GM12878 (cell line): Measurements from ENCODE around the gene MPRIP. TPM values are rescaled to one million over a fixed set of nuclear protein-coding genes. Genes with fewer than 3 reads are reported as not detected.

Experiments
- ATAC-seq: fragments of 200-7000 bp; cut with Tn5 transposase; 3 replicates; pipeline ENCODE4 v1.9.1; 2020; ENCODE audit warnings: mild to moderate bottlenecking, moderate library complexity
- BruUV-seq: library from RNA; stranded (reverse); fragments of 400-500 nt; replicated peaks from 2 replicates; lab custom pipeline; 2021; lab: Mats Ljungman, UMichigan
- CTCF ChIA-PET: fragments of 300-600 bp; sonication (Branson Sonifier 250); formaldehyde crosslinking; extraction: SDS; loops from one replicate; lab custom pipeline; 2021; ENCODE audit warnings: inconsistent platforms; lab: Yijun Ruan, JAX
- POLR2A ChIA-PET: fragments of 350-600 bp; formaldehyde crosslinking; extraction: SDS; loops from one replicate; lab custom pipeline; 2021; ENCODE audit warnings: inconsistent platforms; lab: Charles Lee
- RAD21 ChIA-PET: fragments of 300-600 bp; sonication (Branson Sonifier 250); formaldehyde crosslinking; loops from one replicate; lab custom pipeline; 2023; ENCODE audit warnings: antibody characterized with exemption; ENCODE audit not compliant: unreplicated experiment; lab: Charles Lee
- SMC1A ChIA-PET: fragments of 300-600 bp; sonication (Branson Sonifier 250); formaldehyde crosslinking; loops from one replicate; lab custom pipeline; 2023; ENCODE audit not compliant: unreplicated experiment, uncharacterized antibody; lab: Charles Lee
- DNase-seq: peaks from one replicate; pipeline ENCODE4 v3.0.0-alpha.2; 2011; ENCODE audit warnings: low read depth, low spot score
- FAIRE-seq: peaks from 3 replicates; lab custom pipeline; 2011; peaks lifted over from hg19 to GRCh38; lab: Jason Lieb, UNC
- H2AFZ ChIP-seq: 2 replicates; pipeline ENCODE4 v1.6.0; 2011; ENCODE audit warnings: low read depth, low read length, control low read depth; ENCODE audit not compliant: control insufficient read depth
- H3K27ac ChIP-seq: 2 replicates; pipeline ENCODE4 v1.5.1; 2011; ENCODE audit warnings: control low read depth; ENCODE audit not compliant: control insufficient read depth, insufficient read depth
- H3K27me3 ChIP-seq, 2 experiments: replicated peaks in 1 of 2; 2 replicates each; pipeline versions ENCODE4 v1.6.0 to v1.6.1; 2011; ENCODE audit warnings: low read length in 1 of 2; ENCODE audit not compliant: control insufficient read depth in 2 of 2, insufficient read depth in 2 of 2
- H3K36me3 ChIP-seq, 2 experiments: 2 replicates each; pipeline ENCODE4 v1.5.1; 2011; ENCODE audit warnings: low read length in 1 of 2; ENCODE audit not compliant: control insufficient read depth in 2 of 2, insufficient read depth in 2 of 2
- H3K4me1 ChIP-seq: 2 replicates; pipeline ENCODE4 v1.6.1; 2011; ENCODE audit warnings: mild to moderate bottlenecking, low read length, moderate library complexity, mixed read lengths; ENCODE audit not compliant: control insufficient read depth, insufficient read depth
- H3K4me2 ChIP-seq: 2 replicates; pipeline ENCODE4 v1.6.0; 2011; ENCODE audit warnings: control low read depth; ENCODE audit not compliant: control insufficient read depth, insufficient read depth
- H3K4me3 ChIP-seq: fragments of 200-600 bp; sonication (generic); 2 replicates; pipeline ENCODE4 v1.5.1; 2016
- H3K79me2 ChIP-seq: 2 replicates; pipeline ENCODE4 v1.6.0; 2011; ENCODE audit warnings: low read length; ENCODE audit not compliant: control insufficient read depth, insufficient read depth
- H3K9ac ChIP-seq: 2 replicates; pipeline ENCODE4 v1.8.0; 2011; ENCODE audit warnings: low read length, control low read depth, mixed read lengths; ENCODE audit not compliant: control insufficient read depth, insufficient read depth
- H3K9me3 ChIP-seq: replicated peaks from 3 replicates; pipeline ENCODE4 v1.5.1; 2011; ENCODE audit warnings: mild to moderate bottlenecking, low read length; ENCODE audit not compliant: control insufficient read depth, insufficient read depth
- H4K20me1 ChIP-seq: 2 replicates; pipeline ENCODE4 v1.6.0; 2011; ENCODE audit not compliant: control insufficient read depth, insufficient read depth
- NFXL1 ChIP-seq: fragments of 450-650 bp; IDR thresholded peaks from 2 replicates; pipeline ENCODE4 v1.6.1; 2017; ENCODE audit warnings: antibody characterized with exemption, mild to moderate bottlenecking, borderline replicate concordance
- NKRF ChIP-seq: fragments of 450-650 bp; conservative IDR thresholded peaks from 2 replicates; pipeline ENCODE4 v1.6.1; 2017; ENCODE audit warnings: mild to moderate bottlenecking, moderate library complexity
- RCOR1 ChIP-seq: conservative IDR thresholded peaks from 2 replicates; pipeline ENCODE4 v1.6.1; 2012; ENCODE audit warnings: low read depth, low read length, improper control_type of control experiment
- SREBF2 ChIP-seq: IDR thresholded peaks from 2 replicates; pipeline ENCODE4 v1.6.1; 2012; ENCODE audit warnings: mild to moderate bottlenecking, low read length
- SUZ12 ChIP-seq: fragments of 200-600 bp; sonication (generic); IDR thresholded peaks from one replicate; pipeline ENCODE4 v1.6.1; 2018; ENCODE audit warnings: antibody characterized with exemption, mild to moderate bottlenecking; ENCODE audit not compliant: unreplicated experiment
- USF1 ChIP-seq: IDR thresholded peaks from 2 replicates; pipeline ENCODE4 v1.6.1; 2011; ENCODE audit warnings: borderline replicate concordance, low read depth, mild to moderate bottlenecking, moderate library complexity, mixed read lengths, low read length; ENCODE audit not compliant: insufficient read depth; ENCODE audit errors: extremely low read length
- ZBTB4 ChIP-seq: fragments of 450-650 bp; formaldehyde crosslinking; IDR thresholded peaks from 2 replicates; pipeline ENCODE4 v1.4.0; 2022; ENCODE audit warnings: mild to moderate bottlenecking, moderate library complexity
- WGBS: methylation state at CpG from one replicate; pipeline ENCODE4 v1.1.6; 2016; ENCODE audit warnings: low lambda C conversion rate; ENCODE audit not compliant: insufficient replicate concordance, insufficient coverage; ENCODE audit errors: missing lambda C conversion rate; 5-methylcytosine and 5-hydroxymethylcytosine counted together
- in situ Hi-C: fragments of 300-500 bp; cut with MboI; formaldehyde crosslinking; loops from 9 replicates; pipeline ENCODE4 v1.14.3; 2018; ENCODE audit warnings: mixed read lengths
- intact Hi-C: fragments of 100-400 bp; cut with micrococcal nuclease; formaldehyde crosslinking; loops from one replicate; pipeline ENCODE4 v1.14.2; 2022; ENCODE audit not compliant: unreplicated experiment
- polyA plus RNA-seq, 11 experiments: library from polyadenylated mRNA; depleted of rRNA in 4 of 11; unstranded in 6 of 11; stranded (reverse) in 5 of 11; fragments of >200 nt; fragmentation: Nextera tagmentation in 4 of 11; fragmentation: Illumina TruSeq in 1 of 11; extraction: Ambion mirVana in 4 of 11; extraction: Trizol in 1 of 11; gene quantifications; 1 replicate in 1 of 11; 2 replicates in 10 of 11; pipeline versions ENCODE4 v1.2.1 to v1.2.3, GENCODE V29; 2011 to 2016; ENCODE audit warnings: inconsistent platforms in 2 of 11, missing spikeins in 2 of 11, low read depth in 1 of 11
- total RNA-seq, 4 experiments: library from RNA; depleted of rRNA in 3 of 4; stranded (reverse); fragments of >200 nt in 3 of 4; fragmentation: Illumina TruSeq in 1 of 4; extraction: Trizol in 1 of 4; gene quantifications; 2 replicates each; pipeline versions ENCODE4 v1.2.1 to v1.2.3, GENCODE V29; 2013 to 2021

Gene MPRIP
- total and polyA plus RNA-seq, 10 of the 15 experiments (the other 5 are each of a cell fraction or from before 2014, with no cell fraction given), result 16.5 to 168 (median 71.7) TPM

DNA sequence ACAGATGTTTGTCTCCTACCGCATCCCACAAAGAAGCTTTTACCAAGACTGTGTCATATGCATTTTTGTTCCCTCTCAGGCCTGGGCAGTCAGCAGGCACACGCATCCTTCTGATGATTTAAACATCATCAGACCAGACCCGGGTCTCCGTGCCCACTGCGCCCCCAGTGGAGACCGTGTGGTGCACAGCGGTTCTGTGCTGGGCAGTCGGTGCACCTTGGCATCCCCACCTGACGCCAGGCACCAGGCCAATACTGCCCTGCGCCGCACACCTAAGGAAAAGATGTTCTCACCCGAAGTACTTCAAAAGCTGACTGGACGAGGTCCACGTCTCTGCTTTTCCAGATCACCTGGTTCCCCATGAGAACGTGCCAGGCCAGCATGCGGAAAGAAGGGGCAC, 174.5 kb downstream of the MPRIP start:
- BruUV-seq, result no TSS peak
- ChIA-PET CTCF (no interaction called here), SMC1A (no interaction called here), POLR2A (no interaction called here), RAD21 (no interaction called here)
- H3K27ac ChIP-seq, result no peak overlapping the region
- no peak overlapping the region for H3K4me2 ChIP-seq
- no peaks in the 10 kb centered on the region for H4K20me1 ChIP-seq
- TF ChIP-seq RCOR1 (no peak), NKRF (no peak)
- FAIRE-seq (no peak), ATAC-seq (no peak), DNase-seq (no peak)
- H3K4me1 ChIP-seq, result no peaks in the 10 kb centered on the region
- no peak overlapping the region for H3K9ac ChIP-seq
- WGBS, result 94% methylated on average over 16 of the region's 16 CpGs
- peaks cover 20 to 26% of the 10 kb centered on the region in 2 experiments for H3K36me3 ChIP-seq
- intact Hi-C loops (no loop called here), in situ Hi-C loops (no loop called here)
- no peaks in the 10 kb centered on the region for H3K9me3 ChIP-seq
- H3K79me2 ChIP-seq, result no peaks in the 10 kb centered on the region
- no peaks in the 10 kb centered on the region for H3K27me3 ChIP-seq
- H2AFZ ChIP-seq, result no peak overlapping the region
- H3K4me3 ChIP-seq, result no peak overlapping the region

DNA sequence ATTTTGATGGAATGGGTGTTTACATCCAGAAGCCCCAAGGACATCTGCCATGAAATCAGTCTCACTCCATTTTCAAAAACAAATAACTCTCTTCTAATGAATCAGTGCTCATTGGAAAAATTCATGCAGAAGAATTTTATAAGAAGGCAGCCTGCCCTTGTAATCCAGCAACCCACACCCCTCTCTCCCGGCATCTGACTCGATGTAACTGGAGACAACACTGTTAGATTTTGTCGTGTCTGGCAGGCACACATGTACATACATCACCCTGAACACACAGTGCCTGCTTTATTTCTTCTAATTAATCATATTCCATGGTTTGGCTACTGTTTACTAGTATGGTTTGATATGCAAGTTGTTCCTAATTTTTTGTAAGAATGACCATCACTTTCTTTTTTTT, 175.7 kb downstream of the MPRIP start:
- BruUV-seq, result no TSS peak
- in situ Hi-C loops, result no loop called here
- RAD21 ChIA-PET, result no interaction called here
- no peaks in the 10 kb centered on the region for H3K27me3 ChIP-seq
- no peaks in the 10 kb centered on the region for H3K4me1 ChIP-seq
- SMC1A ChIA-PET, result no interaction called here
- H3K27ac ChIP-seq, result no peak overlapping the region
- no peak overlapping the region for H3K4me3 ChIP-seq
- POLR2A ChIA-PET, result no interaction called here
- H2AFZ ChIP-seq, result no peak overlapping the region
- no peaks in the 10 kb centered on the region for H3K9me3 ChIP-seq
- H3K9ac ChIP-seq, result no peak overlapping the region
- no peaks in the 10 kb centered on the region for H4K20me1 ChIP-seq
- no peak overlapping the region for H3K4me2 ChIP-seq
- FAIRE-seq, result no peak
- peaks cover 17 to 31% of the 10 kb centered on the region in 2 experiments for H3K36me3 ChIP-seq
- intact Hi-C loops, result no loop called here
- CTCF ChIA-PET, result no interaction called here
- no peak for DNase-seq
- no peaks in the 10 kb centered on the region for H3K79me2 ChIP-seq
- no peak for ATAC-seq
- WGBS, result 98% methylated on average over 3 of the region's 3 CpGs
- TF ChIP-seq USF1 (no peak), NFXL1 (no peak), SUZ12 (no peak), ZBTB4 (CRISPR knock-in tag) (no peak), SREBF2 (no peak)
